GM21367 (cell line): ENCODE measurements around the gene ODAD4.

ENCODE experiments used
- ATAC-seq: cut with Tn5 transposase; IDR thresholded peaks from one replicate; pipeline ENCODE4 v1.9.1; 2021; ENCODE audit not compliant: unreplicated experiment

Gene ODAD4

GRCh38 chr17:41941168-41941567 is 10.8 kb downstream of the ODAD4 start:
- ATAC-seq = no peak

- no peak for ATAC-seq
Measured at GRCh38 chr17:41942626-41943373, 12.4 kb downstream of the ODAD4 start.

GRCh38 chr17:41943492-41943891 is 13.1 kb downstream of the ODAD4 start:
- ATAC-seq = no peak

- ATAC-seq = no peak
Measured at GRCh38 chr17:41944943-41945342, 14.5 kb downstream of the ODAD4 start.

- no peak for ATAC-seq
Measured at GRCh38 chr17:41948762-41949460, 18.5 kb downstream of the ODAD4 start.

- ATAC-seq = no peak
Measured at GRCh38 chr17:41956522-41956921, 26.1 kb downstream of the ODAD4 start.

- no peak for ATAC-seq
Measured at GRCh38 chr17:41957031-41957868, 26.8 kb downstream of the ODAD4 start.

GRCh38 chr17:41957869-41958439 is 27.5 kb downstream of the ODAD4 start:
- no peak for ATAC-seq

- no peak for ATAC-seq
Measured at GRCh38 chr17:41959030-41959335, 28.6 kb downstream of the ODAD4 start.

GRCh38 chr17:41959336-41960095 is 29.1 kb downstream of the ODAD4 start:
- ATAC-seq = no peak

- ATAC-seq = no peak
Measured at GRCh38 chr17:41962111-41962510, 31.7 kb downstream of the ODAD4 start.

- ATAC-seq = no peak
Measured at GRCh38 chr17:41962768-41963434, 32.5 kb downstream of the ODAD4 start.

- ATAC-seq = no peak
Measured at GRCh38 chr17:41965694-41966462, 35.5 kb downstream of the ODAD4 start.

GRCh38 chr17:41966463-41967140 is 36.2 kb downstream of the ODAD4 start, which contains the start of gene CNP:
TSS of gene CNP (plus strand) at chr17:41966795. CDS start at chr17:41966885, 90 bp downstream.
- peak; percentile 33 for ATAC-seq

GRCh38 chr17:41967141-41967920 is 36.9 kb downstream of the ODAD4 start:
- peak; percentile 6 for ATAC-seq

GRCh38 chr17:41967921-41968578 is 37.6 kb downstream of the ODAD4 start:
- no peak for ATAC-seq

- ATAC-seq = no peak
Measured at GRCh38 chr17:41968676-41969075, 38.3 kb downstream of the ODAD4 start.
